BLaER1 treated with 17β-estradiol and CSF1 and Interleukin-3, amounts not matched to agents 10 nM and 100 nM (cell line): ENCODE data around the gene KCTD16.

Experiments used
- H3K27ac ChIP-seq, 11 experiments: shearing (Covaris generic); formaldehyde crosslinking; 2 replicates each; pipeline ENCODE4 v1.8.1; 2022
- H3K27me3 ChIP-seq, 11 experiments: shearing (Covaris generic); formaldehyde crosslinking; 2 replicates each; pipeline ENCODE4 v1.8.1; 2022
- H3K36me3 ChIP-seq, 11 experiments: shearing (Covaris generic); formaldehyde crosslinking; 2 replicates each; pipeline ENCODE4 v1.8.1; 2022
- H3K4me1 ChIP-seq, 10 experiments: shearing (Covaris generic); formaldehyde crosslinking; 2 replicates each; pipeline ENCODE4 v1.8.1; 2022
- H3K4me2 ChIP-seq, 11 experiments: shearing (Covaris generic); formaldehyde crosslinking; 2 replicates each; pipeline ENCODE4 v1.8.1; 2022
- H3K4me3 ChIP-seq, 10 experiments: shearing (Covaris generic); formaldehyde crosslinking; 2 replicates each; pipeline ENCODE4 v1.8.1; 2022
- H3K9ac ChIP-seq, 11 experiments: shearing (Covaris generic); formaldehyde crosslinking; 2 replicates each; pipeline ENCODE4 v1.8.1; 2022
- H3K9me3 ChIP-seq, 11 experiments: shearing (Covaris generic); formaldehyde crosslinking; replicated peaks in 1 of 11; 2 replicates each; pipeline ENCODE4 v1.8.1; 2022
- H4K20me1 ChIP-seq, 11 experiments: shearing (Covaris generic); formaldehyde crosslinking; 2 replicates each; pipeline ENCODE4 v1.8.1; 2022
- Cebpa-rat ChIP-seq, 11 experiments: shearing (Covaris generic); IDR thresholded peaks; 2 replicates each; pipeline ENCODE4 v1.8.1; 2022

The KCTD16 gene

DNA sequence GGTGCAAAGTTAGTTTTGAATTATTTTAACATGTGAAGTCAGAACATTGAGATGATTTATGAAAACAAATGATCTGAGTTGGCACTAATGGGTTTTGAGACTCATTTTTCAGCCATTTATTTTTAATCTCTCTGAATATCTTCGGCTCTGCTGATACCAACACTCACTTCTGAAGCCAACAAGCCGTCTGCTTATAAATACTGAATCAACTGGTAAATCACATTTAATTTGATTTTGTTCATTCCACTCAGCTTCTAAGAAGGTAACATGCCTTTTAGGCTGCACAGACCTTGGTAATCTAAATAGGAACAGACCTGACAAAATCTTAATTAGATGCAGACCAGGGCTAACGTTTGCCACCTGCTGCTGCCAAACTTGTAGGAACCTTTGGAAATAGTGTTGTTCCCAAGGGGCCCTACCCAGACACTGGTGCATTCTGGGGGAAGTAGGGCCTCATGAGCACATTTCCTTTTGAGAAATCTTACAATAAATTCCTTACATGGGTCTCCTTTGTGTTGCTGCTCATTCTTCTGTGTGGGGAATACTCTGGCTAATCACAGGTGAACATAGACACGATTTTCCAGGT is 182.2 kb downstream of the KCTD16 start:
- TF ChIP-seq Cebpa-rat (IDR thresholded peaks at IDR 0.05): no peak
- Histone ChIP-seq H3K4me3 (no peak overlapping the region), H3K4me2 (peak overlapping the region in 4 of 11 experiments; percentile 22 to 43 (median 30); a peak in 5 of 22 replicates), H3K27me3 (no peaks in the 10 kb centered on the region), H3K9ac (no peak overlapping the region), H3K36me3 (no peaks in the 10 kb centered on the region), H3K9me3 (no peaks in the 10 kb centered on the region), H3K4me1 (peaks cover 0 to 7% (median 0%) of the 10 kb centered on the region in 10 experiments; a peak in 7 of 20 replicates), H4K20me1 (no peaks in the 10 kb centered on the region), H3K27ac (no peak overlapping the region)

DNA sequence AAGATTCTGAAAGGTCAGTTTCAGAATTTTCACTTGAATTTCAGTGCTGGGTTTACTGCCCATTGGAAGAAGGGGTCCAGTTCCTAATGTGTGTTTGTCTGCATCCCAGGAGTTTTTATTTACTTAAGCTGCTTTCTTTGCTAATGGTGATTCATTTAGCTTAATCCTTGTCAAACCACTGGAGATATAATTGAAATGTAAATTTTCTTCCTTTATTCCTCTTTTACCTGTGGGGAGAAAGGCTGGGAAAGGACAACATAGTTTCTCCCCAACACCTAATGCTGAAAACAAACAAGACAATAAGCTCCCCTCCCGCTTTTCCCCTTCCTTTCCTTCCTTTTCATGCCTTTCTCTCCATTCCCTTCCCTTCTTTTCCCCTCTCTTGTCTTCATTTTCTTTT is 185.8 kb downstream of the KCTD16 start:
- no peak overlapping the region for H3K4me2 ChIP-seq
- no peaks in the 10 kb centered on the region for H3K27me3 ChIP-seq

DNA sequence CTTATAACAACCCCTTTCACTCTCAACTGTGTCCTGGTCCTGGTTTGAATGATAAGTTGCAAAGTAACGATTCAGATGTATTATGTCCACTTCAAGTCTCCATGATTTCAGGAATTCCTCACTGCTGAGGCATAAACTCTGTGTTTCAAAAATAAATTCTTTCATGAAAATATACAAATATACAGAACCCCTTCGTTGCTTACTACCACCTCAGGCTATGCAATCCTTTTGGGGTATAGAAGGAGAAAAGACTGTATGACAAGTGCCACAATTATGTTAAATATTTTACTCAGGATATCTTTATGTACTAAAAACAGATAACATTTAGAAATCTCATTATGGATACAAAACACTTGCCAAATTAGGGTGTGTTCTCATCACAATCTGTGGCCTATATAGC is 190.7 kb downstream of the KCTD16 start:
- Histone ChIP-seq H3K4me3 (no peak overlapping the region), H3K9ac (no peak overlapping the region), H4K20me1 (no peaks in the 10 kb centered on the region), H3K36me3 (no peaks in the 10 kb centered on the region), H3K4me1 (no peaks in the 10 kb centered on the region), H3K27me3 (no peaks in the 10 kb centered on the region), H3K27ac (no peak overlapping the region), H3K9me3 (no peaks in the 10 kb centered on the region), H3K4me2 (no peak overlapping the region)
- TF ChIP-seq Cebpa-rat (IDR thresholded peaks at IDR 0.05): no peak

More for the DNA sequence above, 185.8 kb downstream of the KCTD16 start:
- no peak overlapping the region for H3K9ac ChIP-seq
- peaks cover 0 to 7% (median 0%) of the 10 kb centered on the region in 10 experiments; a peak in 7 of 20 replicates for H3K4me1 ChIP-seq
- no peaks in the 10 kb centered on the region for H3K9me3 ChIP-seq
- no peak overlapping the region for H3K27ac ChIP-seq
- no peak overlapping the region for H3K4me3 ChIP-seq
- H4K20me1 ChIP-seq: no peaks in the 10 kb centered on the region
- no peaks in the 10 kb centered on the region for H3K36me3 ChIP-seq
- TF ChIP-seq Cebpa-rat (IDR thresholded peaks at IDR 0.05): no peak

DNA sequence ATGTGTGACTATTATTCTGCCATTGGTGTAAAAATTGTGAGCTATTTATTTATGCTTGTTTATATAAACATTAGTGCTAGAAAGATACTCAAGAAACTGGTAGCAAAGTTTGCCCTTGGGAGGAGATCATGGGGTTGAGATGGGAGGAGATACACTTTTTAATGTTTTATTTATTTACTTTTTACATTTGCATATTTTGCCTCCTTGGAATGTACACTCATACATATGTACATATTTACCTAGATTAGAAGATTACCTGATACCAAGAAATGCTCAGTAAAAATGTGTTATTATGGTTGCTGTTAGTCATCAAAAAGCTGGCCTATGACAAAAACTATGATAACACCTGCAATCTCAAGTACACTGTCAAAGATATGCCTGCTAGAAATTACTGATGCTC is 195.2 kb downstream of the KCTD16 start:
- Histone ChIP-seq H3K36me3 (no peaks in the 10 kb centered on the region), H3K4me3 (no peak overlapping the region), H3K4me1 (peaks cover 0 to 17% (median 14%) of the 10 kb centered on the region in 10 experiments; a peak in 15 of 20 replicates), H3K9ac (no peak overlapping the region), H3K9me3 (no peaks in the 10 kb centered on the region), H3K27me3 (no peaks in the 10 kb centered on the region), H3K27ac (no peak overlapping the region), H3K4me2 (no peak overlapping the region), H4K20me1 (no peaks in the 10 kb centered on the region)
- no peak for TF ChIP-seq Cebpa-rat (IDR thresholded peaks at IDR 0.05)

DNA sequence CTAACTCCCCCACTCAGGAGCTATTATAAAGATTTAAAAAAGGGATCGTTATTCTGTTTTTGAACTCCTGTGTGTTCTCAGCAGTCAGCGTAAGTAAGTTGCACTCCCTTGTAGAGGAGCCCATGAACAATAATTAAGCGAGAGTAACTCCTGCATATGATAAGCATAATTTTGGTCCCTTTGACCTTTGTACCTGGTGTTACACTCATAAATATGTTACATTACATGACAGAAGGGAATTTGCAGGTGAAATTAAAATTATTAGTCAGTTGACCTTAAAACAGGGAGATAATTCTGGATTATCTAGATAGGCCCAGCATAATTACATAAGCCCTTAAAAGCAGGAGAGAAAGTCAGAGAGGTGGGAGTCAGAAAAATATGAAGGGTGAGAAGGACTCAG is 197.3 kb downstream of the KCTD16 start:
- Histone ChIP-seq H3K4me2 (peak overlapping the region in 8 of 11 experiments; percentile 30 to 69 (median 53); a peak in 15 of 22 replicates), H3K9ac (no peak overlapping the region), H3K27me3 (no peaks in the 10 kb centered on the region), H3K4me1 (peaks cover 0 to 17% (median 14%) of the 10 kb centered on the region in 10 experiments; a peak in 15 of 20 replicates), H3K4me3 (no peak overlapping the region), H3K27ac (no peak overlapping the region), H3K9me3 (no peaks in the 10 kb centered on the region), H3K36me3 (no peaks in the 10 kb centered on the region), H4K20me1 (no peaks in the 10 kb centered on the region)
- TF ChIP-seq Cebpa-rat (IDR thresholded peaks at IDR 0.05): no peak

DNA sequence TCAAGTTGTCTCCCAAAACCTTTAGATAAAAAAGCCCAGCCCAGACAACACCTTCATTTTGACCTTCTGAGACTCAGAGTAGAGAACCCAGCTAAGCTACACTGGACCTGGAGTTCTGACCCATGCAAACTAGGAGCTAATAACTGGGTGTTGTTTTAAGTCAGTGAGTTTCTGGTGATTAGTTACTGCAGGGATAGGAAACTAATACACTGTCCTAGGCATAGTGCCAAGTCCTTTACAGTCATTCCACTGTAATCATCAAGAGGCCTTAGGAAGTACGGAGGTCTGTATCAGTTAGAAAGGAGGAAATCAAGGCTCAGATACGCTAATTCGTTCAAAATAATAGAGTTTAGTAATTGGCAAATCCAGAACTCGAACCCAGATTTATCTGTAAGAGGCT is 197.9 kb downstream of the KCTD16 start:
- no peak overlapping the region for H3K27ac ChIP-seq
- peaks cover 0 to 17% (median 14%) of the 10 kb centered on the region in 10 experiments; a peak in 15 of 20 replicates for H3K4me1 ChIP-seq
- H3K9ac ChIP-seq: no peak overlapping the region
- H3K9me3 ChIP-seq: no peaks in the 10 kb centered on the region
- H3K27me3 ChIP-seq: no peaks in the 10 kb centered on the region
- TF ChIP-seq Cebpa-rat (IDR thresholded peaks at IDR 0.05): no peak
- peak overlapping the region in 8 of 11 experiments; percentile 30 to 69 (median 53); a peak in 17 of 22 replicates for H3K4me2 ChIP-seq
- H3K4me3 ChIP-seq: no peak overlapping the region
- H4K20me1 ChIP-seq: no peaks in the 10 kb centered on the region
- H3K36me3 ChIP-seq: no peaks in the 10 kb centered on the region

DNA sequence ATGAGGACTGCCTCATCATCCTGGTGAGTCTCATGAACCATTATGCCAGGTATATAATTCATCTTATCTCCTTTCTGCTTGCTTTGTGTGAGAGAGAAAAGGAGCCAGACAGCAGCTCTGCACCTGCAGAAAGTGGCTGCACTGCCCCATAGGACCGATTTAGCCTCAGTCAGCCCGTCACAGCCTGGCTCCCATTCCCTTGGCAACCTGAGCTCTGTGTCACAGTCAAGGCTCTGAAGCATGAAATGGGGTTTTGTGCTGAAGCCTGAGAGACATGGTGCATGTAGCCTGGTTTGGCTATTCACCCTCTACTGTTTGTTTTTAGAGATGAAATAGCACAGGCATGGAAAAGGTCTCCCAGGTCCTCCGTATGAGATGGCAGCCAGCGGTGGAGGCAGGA is 198.3 kb downstream of the KCTD16 start:
- Histone ChIP-seq H3K9ac (no peak overlapping the region), H3K4me3 (no peak overlapping the region), H3K27ac (no peak overlapping the region), H3K27me3 (no peaks in the 10 kb centered on the region), H3K36me3 (no peaks in the 10 kb centered on the region), H3K4me2 (peak overlapping the region in 9 of 11 experiments; percentile 6 to 69 (median 50); a peak in 17 of 22 replicates), H3K9me3 (no peaks in the 10 kb centered on the region), H4K20me1 (no peaks in the 10 kb centered on the region), H3K4me1 (peaks cover 0 to 17% (median 14%) of the 10 kb centered on the region in 10 experiments; a peak in 15 of 20 replicates)
- TF ChIP-seq Cebpa-rat (IDR thresholded peaks at IDR 0.05): no peak

DNA sequence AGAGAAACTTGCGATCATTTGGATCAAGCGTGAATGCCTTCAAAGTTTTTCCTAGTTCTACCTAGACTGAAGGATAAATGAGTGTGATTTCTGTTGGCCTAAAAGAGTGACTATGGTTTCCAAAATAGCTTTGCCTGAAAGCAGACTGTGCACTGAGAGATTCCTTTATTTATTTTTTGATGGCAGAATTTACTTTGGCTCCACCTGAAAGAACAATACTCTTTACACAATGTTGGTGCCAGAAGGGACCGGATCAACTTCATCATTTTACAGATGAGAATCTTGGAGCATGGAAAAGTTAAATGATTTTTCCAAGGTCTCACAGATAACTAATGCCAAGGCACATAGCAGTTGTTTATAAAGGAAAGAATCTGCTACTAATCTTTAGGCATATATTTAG is 199.6 kb downstream of the KCTD16 start:
- H3K27me3 ChIP-seq: no peaks in the 10 kb centered on the region
- H3K9ac ChIP-seq: no peak overlapping the region
- no peaks in the 10 kb centered on the region for H3K9me3 ChIP-seq
- no peak overlapping the region for H3K27ac ChIP-seq
- no peaks in the 10 kb centered on the region for H4K20me1 ChIP-seq
- TF ChIP-seq Cebpa-rat (IDR thresholded peaks at IDR 0.05): no peak
- no peak overlapping the region for H3K4me2 ChIP-seq
- H3K4me1 ChIP-seq: peaks cover 0 to 17% (median 14%) of the 10 kb centered on the region in 10 experiments; a peak in 15 of 20 replicates
- no peaks in the 10 kb centered on the region for H3K36me3 ChIP-seq
- no peak overlapping the region for H3K4me3 ChIP-seq

DNA sequence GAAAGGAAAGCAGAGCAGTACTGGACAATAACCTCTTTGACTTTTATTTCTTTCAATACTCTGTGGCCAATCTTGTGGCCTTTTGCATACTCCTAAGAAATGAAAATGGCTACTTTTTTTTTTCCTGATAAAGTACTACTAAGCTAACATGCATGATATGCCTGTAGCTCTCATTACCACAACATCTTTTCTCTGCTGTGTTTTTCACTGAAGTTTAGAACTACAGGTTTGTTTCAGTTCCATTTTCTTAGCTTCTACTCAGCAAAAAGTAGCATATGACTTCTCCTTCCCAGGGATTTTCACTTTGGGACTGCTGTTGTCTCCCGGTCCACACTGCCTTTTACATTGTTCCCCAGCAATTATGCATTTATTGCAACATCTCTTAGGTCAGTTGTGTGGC is 204.0 kb downstream of the KCTD16 start:
- H3K9ac ChIP-seq: no peak overlapping the region
- H3K9me3 ChIP-seq: no peaks in the 10 kb centered on the region
- H3K36me3 ChIP-seq: no peaks in the 10 kb centered on the region
- H3K4me3 ChIP-seq: no peak overlapping the region
- TF ChIP-seq Cebpa-rat (IDR thresholded peaks at IDR 0.05): no peak
- H3K27ac ChIP-seq: no peak overlapping the region
- H3K27me3 ChIP-seq: no peaks in the 10 kb centered on the region
- 0 out of 20 replicates have a peak, but pooled peaks cover 0 to under 1% (median 0%) of the 10 kb centered on the region in 10 experiments for H3K4me1 ChIP-seq
- no peak overlapping the region for H3K4me2 ChIP-seq
- no peaks in the 10 kb centered on the region for H4K20me1 ChIP-seq

DNA sequence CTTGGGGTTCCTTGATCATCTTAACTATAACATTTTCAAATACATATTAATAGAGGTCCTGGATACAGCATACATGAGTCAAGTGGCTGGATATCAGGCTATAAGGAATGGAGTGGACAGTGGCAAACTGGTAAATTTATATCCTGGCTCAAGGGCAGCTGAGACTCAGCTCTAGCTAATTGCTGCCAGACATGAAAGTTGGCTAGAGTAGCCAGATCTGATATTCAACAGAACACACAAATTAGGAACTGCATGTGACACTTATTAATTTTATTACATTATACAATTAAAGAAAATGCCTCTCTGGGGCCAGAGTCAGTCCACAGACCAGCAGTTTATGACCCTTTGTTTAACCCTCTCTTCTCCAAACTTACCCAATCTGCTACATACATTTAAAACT is 206.5 kb downstream of the KCTD16 start:
- peaks cover 0 to 18% (median 10%) of the 10 kb centered on the region in 11 experiments; a peak in 14 of 22 replicates for H3K9me3 ChIP-seq
- no peak for TF ChIP-seq Cebpa-rat (IDR thresholded peaks at IDR 0.05)

More for the DNA sequence above, 206.5 kb downstream of the KCTD16 start:
- no peak overlapping the region for H3K4me2 ChIP-seq
- H3K9ac ChIP-seq: no peak overlapping the region
- no peaks in the 10 kb centered on the region for H4K20me1 ChIP-seq
- no peak overlapping the region for H3K4me3 ChIP-seq
- no peak overlapping the region for H3K27ac ChIP-seq
- no peaks in the 10 kb centered on the region for H3K27me3 ChIP-seq
- no peaks in the 10 kb centered on the region for H3K4me1 ChIP-seq
- no peaks in the 10 kb centered on the region for H3K36me3 ChIP-seq
